Dedifferentiated amniotic fluid mesenchymal stem cell (primary cell): Measurements from ENCODE around the gene ZNF586.
A peak's percentile ranks its signal among the peaks of the same experiment; 100 is the strongest.
"Not testable (repeated sequence)": the region's sequence is repeated elsewhere in the genome, so short reads cannot be mapped to it uniquely, and the experiment has no call there.

Experiments
- DNase-seq: peaks from one replicate; pipeline ENCODE4 v3.0.0-alpha.2; 2016; ENCODE audit errors: extremely low spot score

ZNF586 gene

GRCh38 chr19:57769345-57770131, at the start of gene ZNF586:
ZNF586 (plus strand) TSS chr19:57769676; CDS start chr19:57769843, 167 bp downstream.
- DNase-seq = peak; percentile 95

GRCh38 chr19:57719901-57720519, 49.5 kb upstream of the ZNF586 start:
- no peak for DNase-seq

- no peak for DNase-seq
Observed at GRCh38 chr19:57720878-57721277, 48.6 kb upstream of the ZNF586 start.

- not testable (repeated sequence) for DNase-seq
Observed at GRCh38 chr19:57738320-57738719, 31.2 kb upstream of the ZNF586 start.

- DNase-seq = not testable (repeated sequence)
Observed at GRCh38 chr19:57738770-57739169, 30.7 kb upstream of the ZNF586 start.

GRCh38 chr19:57746580-57747471, 22.6 kb upstream of the ZNF586 start, which contains the start of gene ZNF776:
ZNF776 (plus strand) TSS chr19:57746815; CDS start chr19:57747059, 244 bp downstream.
- DNase-seq = peak; percentile 93

- DNase-seq = no peak
Observed at GRCh38 chr19:57747472-57747807, 22.0 kb upstream of the ZNF586 start.

- DNase-seq = no peak
Observed at GRCh38 chr19:57748029-57748428, 21.4 kb upstream of the ZNF586 start.

- DNase-seq = no peak
Observed at GRCh38 chr19:57754091-57754673, 15.3 kb upstream of the ZNF586 start.

GRCh38 chr19:57755031-57755430, 14.4 kb upstream of the ZNF586 start:
- no peak for DNase-seq

GRCh38 chr19:57757941-57758340, 11.5 kb upstream of the ZNF586 start:
- no peak for DNase-seq

- no peak for DNase-seq
Observed at GRCh38 chr19:57759096-57759495, 10.4 kb upstream of the ZNF586 start.

- no peak for DNase-seq
Observed at GRCh38 chr19:57771417-57771816, 1.9 kb downstream of the ZNF586 start.

- no peak for DNase-seq
Observed at GRCh38 chr19:57773488-57773887, 4.0 kb downstream of the ZNF586 start.

GRCh38 chr19:57776764-57777296, 7.4 kb downstream of the ZNF586 start:
- DNase-seq = no peak

- no peak for DNase-seq
Observed at GRCh38 chr19:57778336-57778735, 8.9 kb downstream of the ZNF586 start.

- DNase-seq = no peak
Observed at GRCh38 chr19:57779220-57779845, 9.9 kb downstream of the ZNF586 start.

GRCh38 chr19:57786286-57786685, 16.8 kb downstream of the ZNF586 start:
- DNase-seq = no peak

- no peak for DNase-seq
Observed at GRCh38 chr19:57786906-57787305, 17.4 kb downstream of the ZNF586 start.

GRCh38 chr19:57788114-57788692, 18.7 kb downstream of the ZNF586 start:
- no peak for DNase-seq

- no peak for DNase-seq
Observed at GRCh38 chr19:57789288-57789687, 19.8 kb downstream of the ZNF586 start.
